Peyer's patch (tissue), 4 donors: ENCODE data around the gene SHLD1.

Experiments used
- POLR2A ChIP-seq, 2 donors: fragments of 450-650 bp; IDR thresholded peaks; one replicate each; pipeline ENCODE4 v1.5.1; 2017; ENCODE audit warnings: antibody characterized with exemption in 2 of 2, mild to moderate bottlenecking in 2 of 2, moderate library complexity in 2 of 2
- TF ChIP-seq, protein P1 (sequence below), 6 experiments: fragments of 450-650 bp in 4 of 6; fragments of 200-600 bp in 2 of 6; sonication (generic) in 1 of 6; IDR thresholded peaks; one replicate each; pipeline ENCODE4 v1.5.1; 2017 to 2019; ENCODE audit warnings: antibody characterized with exemption in 6 of 6, mild to moderate bottlenecking in 3 of 6, moderate library complexity in 1 of 6

DNA sequence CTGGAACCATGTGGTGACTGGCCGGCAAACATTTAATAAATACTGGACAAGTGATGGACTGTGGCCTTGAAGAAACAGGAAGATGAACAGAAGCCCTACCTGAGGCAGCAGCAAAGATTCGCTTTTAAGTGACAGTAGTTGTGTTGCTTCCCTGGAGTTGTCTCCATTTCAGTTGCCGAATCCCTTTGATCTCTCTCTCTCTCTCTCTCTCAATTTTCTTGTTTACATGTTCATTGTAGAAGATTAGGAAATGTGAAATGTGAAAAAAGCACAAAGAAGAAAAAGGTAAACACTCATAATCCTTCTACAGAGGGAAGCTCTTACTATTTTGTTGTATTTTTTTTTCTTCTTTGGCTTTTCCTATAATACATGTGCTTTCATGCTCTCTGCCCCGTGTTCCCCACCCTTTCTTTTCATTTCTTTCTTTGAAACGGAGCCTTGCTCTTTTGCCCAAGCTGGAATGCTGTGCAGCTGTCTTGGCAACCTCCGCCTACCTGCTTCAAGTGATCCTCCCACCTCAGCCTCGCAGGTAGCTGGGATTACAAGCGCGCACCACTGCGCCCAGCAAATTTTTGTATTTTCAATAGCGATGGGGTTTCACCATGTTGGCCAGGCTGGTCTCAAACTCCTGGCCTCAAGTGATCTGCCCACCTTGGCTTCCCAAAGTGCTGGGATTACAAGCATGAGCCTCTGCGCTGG is 81.5 kb downstream of the SHLD1 start:
- TF ChIP-seq, protein P1, sequence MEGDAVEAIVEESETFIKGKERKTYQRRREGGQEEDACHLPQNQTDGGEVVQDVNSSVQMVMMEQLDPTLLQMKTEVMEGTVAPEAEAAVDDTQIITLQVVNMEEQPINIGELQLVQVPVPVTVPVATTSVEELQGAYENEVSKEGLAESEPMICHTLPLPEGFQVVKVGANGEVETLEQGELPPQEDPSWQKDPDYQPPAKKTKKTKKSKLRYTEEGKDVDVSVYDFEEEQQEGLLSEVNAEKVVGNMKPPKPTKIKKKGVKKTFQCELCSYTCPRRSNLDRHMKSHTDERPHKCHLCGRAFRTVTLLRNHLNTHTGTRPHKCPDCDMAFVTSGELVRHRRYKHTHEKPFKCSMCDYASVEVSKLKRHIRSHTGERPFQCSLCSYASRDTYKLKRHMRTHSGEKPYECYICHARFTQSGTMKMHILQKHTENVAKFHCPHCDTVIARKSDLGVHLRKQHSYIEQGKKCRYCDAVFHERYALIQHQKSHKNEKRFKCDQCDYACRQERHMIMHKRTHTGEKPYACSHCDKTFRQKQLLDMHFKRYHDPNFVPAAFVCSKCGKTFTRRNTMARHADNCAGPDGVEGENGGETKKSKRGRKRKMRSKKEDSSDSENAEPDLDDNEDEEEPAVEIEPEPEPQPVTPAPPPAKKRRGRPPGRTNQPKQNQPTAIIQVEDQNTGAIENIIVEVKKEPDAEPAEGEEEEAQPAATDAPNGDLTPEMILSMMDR (IDR thresholded peaks at IDR 0.05), result no peak
- no peak for TF ChIP-seq POLR2A (IDR thresholded peaks at IDR 0.05)
